GM12878 (cell line): ENCODE data around the gene UGGT2.

Experiments
- ESRRA ChIP-seq: IDR thresholded peaks from 2 replicates; pipeline ENCODE4 v1.6.1; 2012; ENCODE audit warnings: mild to moderate bottlenecking, low read length, improper control_type of control experiment
- SRF ChIP-seq, 2 experiments: IDR thresholded peaks; 2 replicates each; pipeline ENCODE4 v1.6.1; 2011; ENCODE audit warnings: low read depth in 2 of 2, low read length in 2 of 2, mild to moderate bottlenecking in 1 of 2, moderate library complexity in 1 of 2
- ZBED1 ChIP-seq: IDR thresholded peaks from 2 replicates; pipeline ENCODE4 v1.6.1; 2016; ENCODE audit warnings: borderline replicate concordance

- TF ChIP-seq ZBED1 (no peak), SRF (IDR thresholded peaks at IDR 0.05; ENCODE audit: low read depth in 2 of 2, low read length in 2 of 2) (no peak), ESRRA (no peak)
Observed at GRCh38 chr13:96068729-96069128, 15.5 kb upstream of the UGGT2 start.
